Esophagus mucosa (tissue), 1 donor: ENCODE results near the gene SLC37A4. TPM values are rescaled to one million over a fixed set of nuclear protein-coding genes. Genes with fewer than 3 reads are reported as not detected.
"Not testable (repeated sequence)": the region's sequence is repeated elsewhere in the genome, so short reads cannot be mapped to it uniquely, and the experiment has no call there.

ENCODE experiments used
- ATAC-seq: fragments of 200-7000 bp; cut with Tn5 transposase; one replicate; pipeline ENCODE4 v1.9.1; 2020
- total RNA-seq: library from RNA; stranded (reverse); gene quantifications from one replicate; pipeline ENCODE4 v1.2.4, GENCODE V29; 2023
- donor health status: DM: yes; HTN: yes; CAD: no.

Gene SLC37A4
- total RNA-seq, 1 donor from 2014 or later, result 7.2 TPM

GRCh38 chr11:119041821-119042514 is 11.3 kb upstream of the SLC37A4 start:
- no peak for ATAC-seq

GRCh38 chr11:119039471-119039870 is 8.8 kb upstream of the SLC37A4 start:
- not testable (repeated sequence) for ATAC-seq

- ATAC-seq, result no peak
These were observed 8.2 kb upstream of the SLC37A4 start for GRCh38 chr11:119038884-119039283.

- no peak for ATAC-seq
These were observed 4.1 kb upstream of the SLC37A4 start for GRCh38 chr11:119034813-119035212.

GRCh38 chr11:119033421-119033820 is 2.7 kb upstream of the SLC37A4 start:
- ATAC-seq, result not testable (repeated sequence)

- no peak for ATAC-seq
These were observed 1.2 kb upstream of the SLC37A4 start for GRCh38 chr11:119031912-119032280.

GRCh38 chr11:119030029-119030328 is 698 bp downstream of the SLC37A4 start:
- ATAC-seq, result peak; percentile 1

GRCh38 chr11:119029340-119030028 is 1.2 kb downstream of the SLC37A4 start:
- ATAC-seq, result no peak

GRCh38 chr11:119029069-119029339 is 1.7 kb downstream of the SLC37A4 start:
- ATAC-seq, result no peak

GRCh38 chr11:119028346-119029068 is 2.2 kb downstream of the SLC37A4 start:
- no peak for ATAC-seq

- no peak for ATAC-seq
These were observed 2.9 kb downstream of the SLC37A4 start for GRCh38 chr11:119027561-119028345.

GRCh38 chr11:119026970-119027369 is 3.7 kb downstream of the SLC37A4 start:
- ATAC-seq, result no peak

- ATAC-seq, result no peak
These were observed 4.5 kb downstream of the SLC37A4 start for GRCh38 chr11:119025978-119026766.

- ATAC-seq, result no peak
These were observed 5.1 kb downstream of the SLC37A4 start for GRCh38 chr11:119025541-119025940.

- ATAC-seq, result no peak
These were observed 5.6 kb downstream of the SLC37A4 start for GRCh38 chr11:119025099-119025473.

- no peak for ATAC-seq
These were observed 6.1 kb downstream of the SLC37A4 start for GRCh38 chr11:119024430-119025098.

- no peak for ATAC-seq
These were observed 6.9 kb downstream of the SLC37A4 start for GRCh38 chr11:119023741-119024140.

- ATAC-seq, result no peak
These were observed 9.0 kb downstream of the SLC37A4 start for GRCh38 chr11:119021631-119022030.

GRCh38 chr11:119019996-119020395 is 10.7 kb downstream of the SLC37A4 start:
- ATAC-seq, result no peak

- ATAC-seq, result peak; percentile 95
These were observed 12.4 kb downstream of the SLC37A4 start, which contains the start of the genes RPS25 and TRAPPC4 for GRCh38 chr11:119018074-119018938. TSS of gene RPS25 (minus strand) at chr11:119018343. CDS start at chr11:119018284, 59 bp downstream. TSS of gene TRAPPC4 (plus strand) at chr11:119018766. CDS start at chr11:119018796, 30 bp downstream.

- ATAC-seq, result not testable (repeated sequence)
These were observed 13.3 kb downstream of the SLC37A4 start for GRCh38 chr11:119017377-119017776.
